Endodermal cell (in vitro differentiated cells): ENCODE results near the gene TRIM38. TPM values are rescaled to one million over a fixed set of nuclear protein-coding genes. Genes with fewer than 3 reads are reported as not detected.

Source experiments
- DNase-seq: peaks from one replicate; pipeline ENCODE4 v3.0.0-alpha.2; 2017
- H3K27ac ChIP-seq: 2 replicates; pipeline ENCODE4 v1.5.1; 2013; ENCODE audit warnings: mild to moderate bottlenecking, low read depth, low read length, moderate library complexity
- H3K27me3 ChIP-seq: 2 replicates; pipeline ENCODE4 v1.6.1; 2013; ENCODE audit warnings: mild to moderate bottlenecking, low read length, moderate library complexity; ENCODE audit not compliant: insufficient read depth, control insufficient read depth, poor library complexity, severe bottlenecking
- H3K36me3 ChIP-seq: 2 replicates; pipeline ENCODE4 v1.7.0; 2013; ENCODE audit warnings: mild to moderate bottlenecking, low read length, moderate library complexity; ENCODE audit not compliant: control insufficient read depth, insufficient read depth
- H3K4me1 ChIP-seq: one replicate; pipeline ENCODE4 v1.7.0; 2013; ENCODE audit warnings: low read length; ENCODE audit not compliant: control insufficient read depth, insufficient read depth
- H3K4me3 ChIP-seq: 2 replicates; pipeline ENCODE4 v1.5.1; 2013; ENCODE audit warnings: mild to moderate bottlenecking, low read length, moderate library complexity
- H3K9ac ChIP-seq: 2 replicates; pipeline ENCODE4 v1.6.1; 2013; ENCODE audit warnings: mild to moderate bottlenecking, low read length, moderate library complexity; ENCODE audit not compliant: poor library complexity, severe bottlenecking; ENCODE audit errors: extremely low read depth
- H3K9me3 ChIP-seq: 2 replicates; pipeline ENCODE4 v1.6.1; 2013; ENCODE audit warnings: mild to moderate bottlenecking, low read length, moderate library complexity; ENCODE audit not compliant: control insufficient read depth
- H3K27ac Mint-ChIP-seq: 2 replicates; pipeline ENCODE4 v1.8.0; 2020; ENCODE audit warnings: mixed read lengths
- H3K27me3 Mint-ChIP-seq: 2 replicates; pipeline ENCODE4 v1.8.0; 2021; ENCODE audit warnings: mild to moderate bottlenecking, mixed read lengths; ENCODE audit not compliant: insufficient read depth
- H3K36me3 Mint-ChIP-seq: 2 replicates; pipeline ENCODE4 v1.8.0; 2020; ENCODE audit warnings: low read depth, mixed read lengths
- H3K4me1 Mint-ChIP-seq: 2 replicates; pipeline ENCODE4 v1.8.0; 2020; ENCODE audit warnings: mixed read lengths
- H3K4me3 Mint-ChIP-seq: 2 replicates; pipeline ENCODE4 v1.8.0; 2020; ENCODE audit warnings: mild to moderate bottlenecking, moderate library complexity, mixed read lengths
- H3K9me3 Mint-ChIP-seq: 2 replicates; pipeline ENCODE4 v1.8.0; 2020; ENCODE audit warnings: mild to moderate bottlenecking, mixed read lengths
- CTCF ChIP-seq: fragments of 200-600 bp; sonication (generic); conservative IDR thresholded peaks from 2 replicates; pipeline ENCODE4 v1.5.0; 2021; ENCODE audit warnings: antibody characterized with exemption, mild to moderate bottlenecking
- WGBS, 2 experiments: methylation state at CpG; one replicate each; pipeline versions ENCODE4 v1.1.5 to v1.1.7; 2013; ENCODE audit warnings: missing lambda C conversion rate in 2 of 2, mixed read lengths in 1 of 2; ENCODE audit not compliant: insufficient coverage in 1 of 2, insufficient read length in 1 of 2; 5-methylcytosine and 5-hydroxymethylcytosine counted together
- total RNA-seq, 2 donors: library from RNA; stranded (reverse); fragmentation: NEBNext Ultra II Directional in 1 of 2; extraction: Animal tissue kit (Norgen Biotek cat#: 25700) in 1 of 2; gene quantifications; 2 replicates in 1 of 2; 3 replicates in 1 of 2; pipeline ENCODE4 v1.2.1, GENCODE V29; 2021

Gene TRIM38
- total RNA-seq, 2 donors from 2014 or later: 4.2 to 4.4 TPM

GRCh38 chr6:25954756-25955155 lies 7.8 kb upstream of the TRIM38 start:
- no peak overlapping the region for H3K4me3 ChIP-seq
- H3K36me3 Mint-ChIP-seq: no peaks in the 10 kb centered on the region
- H3K27ac Mint-ChIP-seq: no peak overlapping the region
- no peak overlapping the region for H3K4me3 Mint-ChIP-seq
- 0% methylated on average over 1 of the region's 1 CpG; no CpG with 5 or more reads in 1 of the 2 experiments for WGBS, 2 experiments
- DNase-seq: no peak
- H3K27me3 Mint-ChIP-seq: no peaks in the 10 kb centered on the region
- H3K4me1 Mint-ChIP-seq: no peaks in the 10 kb centered on the region
- H3K27ac ChIP-seq: no peak overlapping the region
- H3K36me3 ChIP-seq: no peaks in the 10 kb centered on the region
- peaks cover 19% of the 10 kb centered on the region for H3K9me3 Mint-ChIP-seq
- no peaks in the 10 kb centered on the region for H3K27me3 ChIP-seq
- H3K9me3 ChIP-seq: peaks cover 22% of the 10 kb centered on the region
- no peak overlapping the region for H3K9ac ChIP-seq
- no peak for TF ChIP-seq CTCF
- no peaks in the 10 kb centered on the region for H3K4me1 ChIP-seq

GRCh38 chr6:25956226-25956625 lies 6.4 kb upstream of the TRIM38 start:
- H3K27me3 ChIP-seq: no peaks in the 10 kb centered on the region
- 82 to 90% methylated on average over 2 to 3 of the region's 3 CpGs for WGBS, 2 experiments
- H3K4me3 Mint-ChIP-seq: no peak overlapping the region
- no peak overlapping the region for H3K9ac ChIP-seq
- no peak for TF ChIP-seq CTCF
- peaks cover 34% of the 10 kb centered on the region for H3K9me3 ChIP-seq
- H3K36me3 ChIP-seq: no peaks in the 10 kb centered on the region
- no peaks in the 10 kb centered on the region for H3K4me1 Mint-ChIP-seq
- H3K27ac ChIP-seq: no peak overlapping the region
- no peak overlapping the region for H3K27ac Mint-ChIP-seq
- H3K36me3 Mint-ChIP-seq: no peaks in the 10 kb centered on the region
- H3K4me3 ChIP-seq: no peak overlapping the region
- H3K9me3 Mint-ChIP-seq: peaks cover 29% of the 10 kb centered on the region
- no peaks in the 10 kb centered on the region for H3K27me3 Mint-ChIP-seq
- no peaks in the 10 kb centered on the region for H3K4me1 ChIP-seq
- DNase-seq: no peak

- H3K9me3 Mint-ChIP-seq: peaks cover 29% of the 10 kb centered on the region
- TF ChIP-seq CTCF: no peak
- H3K4me3 Mint-ChIP-seq: no peak overlapping the region
- H3K36me3 Mint-ChIP-seq: no peaks in the 10 kb centered on the region
- no peak overlapping the region for H3K9ac ChIP-seq
- H3K4me3 ChIP-seq: peak overlapping the region; percentile 60
- H3K9me3 ChIP-seq: peaks cover 34% of the 10 kb centered on the region
- no peaks in the 10 kb centered on the region for H3K27me3 Mint-ChIP-seq
- H3K4me1 ChIP-seq: peaks cover 4% of the 10 kb centered on the region
- no peak for DNase-seq
- peaks cover 15% of the 10 kb centered on the region for H3K4me1 Mint-ChIP-seq
- H3K27ac Mint-ChIP-seq: no peak overlapping the region
- H3K27ac ChIP-seq: no peak overlapping the region
- WGBS, 2 experiments: 88 to 93% methylated on average over 3 of the region's 3 CpGs
- H3K27me3 ChIP-seq: no peaks in the 10 kb centered on the region
- H3K36me3 ChIP-seq: no peaks in the 10 kb centered on the region
These were observed 3.9 kb upstream of the TRIM38 start for GRCh38 chr6:25958700-25959162.
